Measurements from ENCODE around the gene TMEM115.

Gene TMEM115

DNA sequence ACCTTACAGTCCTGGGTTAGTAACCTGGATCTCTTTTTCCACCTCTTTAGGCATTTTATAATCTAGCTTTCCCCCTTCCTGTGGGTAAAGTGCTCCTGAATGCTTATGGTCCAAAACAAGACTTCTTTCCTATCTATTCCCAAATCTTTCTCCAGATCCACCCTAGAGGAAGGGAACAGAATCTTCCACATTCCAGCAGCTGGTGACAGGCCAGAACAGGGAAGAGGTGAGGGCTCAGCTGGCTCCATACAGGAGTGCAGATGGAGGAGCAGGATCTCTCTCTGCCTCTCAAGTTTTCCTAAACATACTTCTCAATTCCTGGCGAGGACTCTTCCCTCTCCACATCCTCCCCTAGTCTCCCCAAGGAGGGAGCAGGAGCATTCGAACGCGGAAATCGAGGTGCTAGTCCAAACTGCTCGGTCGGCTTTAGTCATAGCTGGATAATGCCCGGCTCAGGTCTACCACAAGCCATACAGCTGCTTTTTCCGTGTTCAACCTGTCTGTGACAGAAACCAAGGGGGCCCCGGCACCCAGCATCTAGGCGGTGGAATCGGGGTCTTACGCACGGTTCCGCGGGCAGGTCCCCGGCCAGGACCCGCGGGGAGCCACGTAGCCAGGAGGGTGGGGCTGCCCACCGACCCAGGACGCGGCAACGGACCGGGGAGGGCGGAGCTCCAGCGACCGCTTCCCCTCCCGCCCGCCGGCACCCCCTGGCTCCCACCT lies 22.7 kb downstream of the TMEM115 start:
- DNase-seq (ENCODE audit: insufficient read length, low spot score) = no peak

DNA sequence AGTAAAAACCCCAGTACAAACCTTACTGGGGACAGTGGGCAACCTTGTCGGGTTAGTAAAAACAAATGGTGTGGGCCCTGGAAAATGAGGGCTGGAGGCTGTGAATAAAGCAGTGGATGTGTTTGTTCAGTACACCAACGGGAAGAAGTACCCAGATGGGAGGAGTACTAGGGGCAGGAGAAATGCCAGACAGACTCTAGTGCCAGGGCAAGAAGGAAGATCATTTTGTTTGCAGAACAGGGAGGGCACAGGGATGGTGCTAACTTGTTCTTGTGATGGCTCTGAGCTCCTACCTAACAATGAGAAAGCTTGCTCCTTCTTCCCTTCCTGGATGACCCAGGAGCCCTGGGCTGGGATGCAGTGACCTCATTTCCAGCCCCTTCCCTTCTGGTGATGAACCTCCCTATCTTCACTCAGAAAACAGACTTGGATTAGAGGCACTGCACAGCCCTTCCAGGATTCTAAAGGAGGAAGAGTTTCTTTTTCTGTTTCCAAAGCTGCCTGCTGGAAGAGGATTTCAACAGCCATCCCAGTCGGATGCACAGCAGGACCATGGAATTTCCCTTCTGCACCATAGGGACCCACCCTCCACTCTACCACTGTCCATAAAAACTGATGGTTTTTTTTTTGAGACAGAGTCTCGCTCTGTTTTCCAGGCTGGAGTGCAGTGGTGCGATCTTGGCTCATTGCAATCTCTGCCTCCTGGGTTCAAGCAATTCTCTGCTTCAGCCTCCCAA lies 24.8 kb downstream of the TMEM115 start:
- FAIRE-seq = no peak

More for the DNA sequence above, 22.7 kb downstream of the TMEM115 start:
- FAIRE-seq = no peak

GRCh38 chr3:50333744-50334328 lies 25.5 kb downstream of the TMEM115 start:
- DNase-seq (ENCODE audit: insufficient read length, low spot score) = no peak
- FAIRE-seq = no peak

More for the DNA sequence above, 24.8 kb downstream of the TMEM115 start:
- no peak for DNase-seq (ENCODE audit: insufficient read length, low spot score)

GRCh38 chr3:50331364-50331907 lies 27.9 kb downstream of the TMEM115 start:
- DNase-seq (ENCODE audit: insufficient read length, low spot score) (no peak), FAIRE-seq (no peak)

GRCh38 chr3:50330330-50330729 lies 29.0 kb downstream of the TMEM115 start:
- DNase-seq (ENCODE audit: insufficient read length, low spot score) = no peak
- no peak for FAIRE-seq

GRCh38 chr3:50327943-50328691 lies 31.2 kb downstream of the TMEM115 start, which contains the start of gene TUSC2:
TUSC2 (minus strand) TSS chr3:50328223; CDS start chr3:50328099, 124 bp downstream.
- DNase-seq (ENCODE audit: insufficient read length, low spot score) (peak; percentile 96), FAIRE-seq (peak; percentile 98)

DNA sequence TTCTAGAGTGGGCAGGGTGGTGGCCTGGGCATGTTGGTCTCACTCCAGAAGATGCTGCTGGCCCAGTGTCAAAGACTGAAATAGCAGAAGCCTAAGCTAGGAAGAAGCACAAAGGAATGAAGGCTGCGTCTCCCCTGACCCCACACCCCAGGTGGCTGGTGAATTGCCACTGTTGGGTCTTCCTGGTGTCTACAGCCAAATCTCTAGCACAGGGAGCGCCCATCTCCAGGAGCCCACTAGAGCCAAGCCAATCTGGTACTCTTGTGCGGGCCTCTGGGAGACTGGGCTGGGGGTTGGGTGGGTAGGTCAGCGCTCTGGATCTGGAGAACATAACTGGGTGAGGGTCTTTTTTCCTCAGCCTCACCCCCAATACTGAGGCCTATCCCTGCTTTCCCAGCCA lies 32.2 kb downstream of the TMEM115 start:
- DNase-seq (ENCODE audit: insufficient read length, low spot score) (no peak), FAIRE-seq (no peak)

DNA sequence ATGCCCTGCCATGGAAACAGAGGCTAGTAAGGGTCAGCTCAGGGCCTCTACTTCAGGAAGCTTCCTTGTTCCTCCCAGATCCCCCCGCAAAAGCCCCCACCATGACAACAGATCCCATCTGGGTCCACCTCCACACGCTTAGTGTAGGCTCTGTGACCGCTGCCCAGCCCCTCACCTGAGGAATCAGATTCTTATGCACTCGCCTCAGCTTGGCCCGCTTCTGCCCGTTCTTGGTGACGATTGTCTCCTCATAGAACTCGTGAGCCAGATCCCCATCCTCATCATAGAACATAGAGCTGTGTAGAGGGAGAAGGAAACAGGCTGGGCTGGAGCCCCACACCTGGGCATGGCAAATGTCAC lies 33.2 kb downstream of the TMEM115 start:
- no peak for DNase-seq (ENCODE audit: insufficient read length, low spot score)
- FAIRE-seq = no peak

DNA sequence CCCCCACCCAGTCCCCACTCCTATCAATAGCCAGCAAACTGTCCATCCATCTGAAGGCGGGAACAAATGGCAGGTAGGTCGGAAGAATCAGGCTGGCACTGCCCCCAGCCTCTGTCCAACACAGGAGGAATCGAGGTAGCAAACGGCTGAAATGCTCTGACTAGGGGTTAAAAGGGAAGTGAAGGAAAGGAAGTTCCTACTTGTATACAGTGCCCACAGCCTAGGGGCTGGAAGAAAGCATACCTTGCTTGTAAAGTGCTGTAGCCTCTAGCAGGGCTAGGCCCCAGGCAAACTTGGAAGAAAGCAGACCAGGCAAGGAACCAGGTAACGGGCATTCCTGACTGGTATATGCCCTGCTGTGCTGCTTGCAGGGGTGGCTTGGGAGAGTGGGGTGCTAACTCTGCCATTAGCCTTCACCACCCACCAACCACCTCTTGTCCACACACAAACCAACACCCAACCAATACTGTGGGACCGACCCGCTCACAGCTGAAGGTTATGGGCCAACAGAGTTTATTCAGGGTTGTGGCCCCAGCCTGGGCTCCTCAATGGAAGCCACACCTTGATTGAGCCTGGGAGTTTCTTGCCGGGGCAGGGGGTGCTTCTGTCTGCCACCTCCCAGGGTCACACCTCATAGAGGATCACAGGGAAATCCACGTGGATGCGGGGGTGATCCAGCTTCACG lies 33.7 kb downstream of the TMEM115 start:
- no peak for FAIRE-seq
- DNase-seq (ENCODE audit: insufficient read length, low spot score) = no peak

GRCh38 chr3:50325113-50325480 lies 34.2 kb downstream of the TMEM115 start:
- no peak for FAIRE-seq

GRCh38 chr3:50324351-50325112 lies 34.8 kb downstream of the TMEM115 start:
- FAIRE-seq = peak; percentile 86
- no peak for DNase-seq (ENCODE audit: insufficient read length, low spot score)

More at GRCh38 chr3:50325113-50325480, 34.2 kb downstream of the TMEM115 start:
- no peak for DNase-seq (ENCODE audit: insufficient read length, low spot score)

- DNase-seq (ENCODE audit: insufficient read length, low spot score) (no peak), FAIRE-seq (no peak)
Measured at GRCh38 chr3:50323614-50324199, 35.6 kb downstream of the TMEM115 start.

DNA sequence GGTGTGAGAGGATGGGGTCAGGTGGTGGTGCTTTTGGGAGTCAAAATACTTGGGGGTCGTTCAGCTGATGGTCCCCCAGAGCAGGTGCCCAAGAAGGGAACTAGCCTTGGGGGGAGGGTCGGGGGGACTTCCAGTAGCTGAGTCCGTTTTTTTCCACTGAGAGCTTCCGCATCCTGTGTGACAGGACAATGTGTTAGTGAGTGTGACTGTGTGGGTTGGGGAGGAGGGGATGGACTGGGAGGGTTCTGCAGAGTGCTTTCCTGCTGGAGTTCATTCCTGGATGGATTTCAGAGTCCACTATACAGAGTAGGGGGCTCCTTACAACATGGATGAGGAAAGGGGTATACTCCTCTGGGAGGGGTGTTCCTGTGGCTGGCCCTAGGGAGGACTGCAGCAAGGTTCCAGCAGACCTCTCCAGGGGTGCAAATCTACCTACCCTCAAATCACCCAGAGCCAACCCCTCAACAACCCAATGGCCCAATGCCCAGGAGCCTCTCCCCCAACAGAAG lies 36.2 kb downstream of the TMEM115 start:
- DNase-seq (ENCODE audit: insufficient read length, low spot score) = no peak
- FAIRE-seq = no peak

DNA sequence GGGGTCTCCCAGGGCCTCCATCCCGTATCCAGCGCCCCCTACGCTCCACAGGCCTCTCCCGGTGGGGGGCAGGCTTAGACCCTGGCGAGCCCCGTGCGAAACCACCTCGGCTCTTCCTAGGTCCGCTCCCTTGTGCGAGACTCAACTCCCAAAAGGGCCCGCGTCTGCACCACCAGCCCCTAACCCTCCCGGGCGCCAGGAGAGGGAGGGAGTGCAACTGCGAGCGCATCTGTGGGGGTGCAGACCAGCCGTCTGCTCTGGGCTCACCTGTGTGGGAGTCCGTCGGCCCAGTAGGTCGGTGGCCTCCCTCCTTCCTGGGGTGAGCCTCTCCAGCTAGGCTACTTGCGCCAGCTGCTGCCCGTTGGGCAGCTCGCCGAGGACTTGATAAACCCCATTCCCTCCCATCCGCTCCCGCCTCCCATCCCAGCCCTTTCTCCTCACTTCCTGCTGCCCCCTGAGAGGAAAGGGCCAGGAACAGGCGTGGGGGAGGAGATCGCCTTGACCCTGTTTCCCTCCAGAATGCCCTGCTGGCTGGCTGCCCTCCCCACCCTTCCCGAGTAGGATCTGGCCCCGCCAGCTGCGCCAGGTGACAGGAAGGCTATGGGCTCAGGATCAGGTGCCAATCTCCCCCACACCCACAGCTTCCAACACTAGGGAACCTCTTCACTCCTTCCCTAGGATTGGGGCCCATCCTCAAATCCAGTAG lies 36.8 kb downstream of the TMEM115 start, which contains the start of gene HYAL2:
Gene HYAL2 (minus strand): TSS at position 360 of the 706 bp plus-strand sequence. CDS start 2,256 bp downstream, outside the sequence.
- no peak for FAIRE-seq
- DNase-seq (ENCODE audit: insufficient read length, low spot score) = no peak

- no peak for FAIRE-seq
- DNase-seq (ENCODE audit: insufficient read length, low spot score) = no peak
Measured at GRCh38 chr3:50322115-50322385, 37.3 kb downstream of the TMEM115 start.

DNA sequence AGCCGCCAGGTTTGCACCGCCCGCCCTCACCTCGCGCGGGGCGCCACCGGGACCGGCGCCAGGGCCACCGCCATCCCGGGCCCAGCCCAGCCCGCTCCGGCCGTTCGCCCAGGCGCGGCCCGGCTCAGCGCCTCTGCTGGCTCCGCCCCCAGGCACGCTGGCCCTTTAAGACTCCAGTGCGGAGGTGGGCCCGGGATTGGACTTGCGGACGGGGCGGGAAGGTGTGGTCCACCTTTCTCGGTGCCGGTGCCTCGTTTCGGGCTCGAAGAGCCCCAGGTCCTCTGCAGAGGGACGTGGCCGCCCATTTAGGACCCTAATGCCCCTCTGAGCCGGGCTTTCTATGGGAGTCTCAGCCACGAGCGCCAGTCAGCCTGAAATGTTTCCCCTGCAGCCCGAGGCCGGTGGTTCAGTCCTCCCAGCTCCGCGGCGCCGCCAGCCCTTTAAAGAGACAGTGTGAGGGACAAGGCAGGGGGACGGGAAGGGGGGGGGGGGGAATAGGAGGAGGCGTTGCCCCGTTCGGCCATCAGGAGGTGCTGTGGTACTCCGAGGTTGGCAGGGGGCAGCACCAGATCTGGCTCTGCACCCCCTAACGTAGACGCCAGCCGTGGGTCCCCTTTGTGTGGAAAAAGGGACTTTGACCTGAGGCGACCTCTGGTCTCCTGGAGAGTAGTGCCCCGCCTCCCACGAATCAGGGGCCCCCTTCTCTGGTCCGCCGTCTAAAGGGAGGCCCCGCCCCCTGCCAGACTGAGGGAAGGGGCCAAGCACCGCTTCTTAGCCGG lies 37.8 kb downstream of the TMEM115 start:
- DNase-seq (ENCODE audit: insufficient read length, low spot score) (peak; percentile 94), FAIRE-seq (peak; percentile 98)

- FAIRE-seq (no peak), DNase-seq (ENCODE audit: insufficient read length, low spot score) (no peak)
Measured at GRCh38 chr3:50320853-50321335, 38.4 kb downstream of the TMEM115 start.

Measured in HTR-8/SVneo (cell line).